GM12878 (cell line): Measurements from ENCODE around the gene S100A2. TPM values are rescaled to one million over a fixed set of nuclear protein-coding genes. Genes with fewer than 3 reads are reported as not detected.
A peak's percentile ranks its signal among the peaks of the same experiment; 100 is the strongest.

Experiments
- ASH2L ChIP-seq: fragments of 300-600, 200-600 bp; sonication (generic); IDR thresholded peaks from 2 replicates; pipeline ENCODE4 v1.6.1; 2017; ENCODE audit warnings: low read depth, mild to moderate bottlenecking, borderline replicate concordance
- BCLAF1 ChIP-seq: fragments of 450-650 bp; IDR thresholded peaks from 2 replicates; pipeline ENCODE4 v1.6.1; 2017; ENCODE audit warnings: antibody characterized with exemption, mild to moderate bottlenecking, moderate library complexity
- BHLHE40 ChIP-seq, 2 experiments: fragments of 450-650 bp in 1 of 2; IDR thresholded peaks; 2 replicates each; pipeline ENCODE4 v1.6.1; 2011 to 2017; ENCODE audit warnings: low read depth in 2 of 2, borderline replicate concordance in 1 of 2, improper control_type of control experiment in 1 of 2, low read length in 1 of 2, mild to moderate bottlenecking in 1 of 2
- CEBPB ChIP-seq, 2 experiments: fragments of 150-350 bp in 1 of 2; IDR thresholded peaks; 2 replicates each; pipeline ENCODE4 v1.6.1; 2012 to 2014; ENCODE audit warnings: low read depth in 2 of 2, low read length in 2 of 2, borderline replicate concordance in 1 of 2, inconsistent platforms in 1 of 2
- CHD1 ChIP-seq: IDR thresholded peaks from 2 replicates; pipeline ENCODE4 v1.6.1; 2012; ENCODE audit warnings: low read depth, low read length, improper control_type of control experiment
- EZH2 ChIP-seq: IDR thresholded peaks from 2 replicates; pipeline ENCODE4 v1.6.1; 2012; ENCODE audit warnings: low read depth, mild to moderate bottlenecking, control low read depth, inconsistent platforms, low read length, borderline replicate concordance; ENCODE audit not compliant: control insufficient read depth
- FOXM1 ChIP-seq: IDR thresholded peaks from 2 replicates; pipeline ENCODE4 v1.6.1; 2012; ENCODE audit warnings: low read depth, mild to moderate bottlenecking, inconsistent platforms, low read length, moderate library complexity
- GABPA ChIP-seq: IDR thresholded peaks from 2 replicates; pipeline ENCODE4 v1.6.1; 2014; ENCODE audit warnings: antibody characterized with exemption, low read depth, mild to moderate bottlenecking, inconsistent platforms
- HDGF ChIP-seq: fragments of 450-650 bp; IDR thresholded peaks from 2 replicates; pipeline ENCODE4 v1.6.1; 2016; ENCODE audit warnings: antibody characterized with exemption
- IKZF1 ChIP-seq: fragments of 450-650 bp; conservative IDR thresholded peaks from 2 replicates; pipeline ENCODE4 v1.6.1; 2017; ENCODE audit warnings: antibody characterized with exemption, mild to moderate bottlenecking
- NFXL1 ChIP-seq: fragments of 450-650 bp; IDR thresholded peaks from 2 replicates; pipeline ENCODE4 v1.6.1; 2017; ENCODE audit warnings: antibody characterized with exemption, mild to moderate bottlenecking, borderline replicate concordance
- NR2C2 ChIP-seq: IDR thresholded peaks from 2 replicates; pipeline ENCODE4 v1.6.1; 2011; ENCODE audit warnings: borderline replicate concordance, low read depth; ENCODE audit not compliant: control insufficient read depth, insufficient read length
- SMARCA5 ChIP-seq: fragments of 450-650 bp; IDR thresholded peaks from 2 replicates; pipeline ENCODE4 v1.6.1; 2017; ENCODE audit warnings: mild to moderate bottlenecking
- SUZ12 ChIP-seq: fragments of 200-600 bp; sonication (generic); IDR thresholded peaks from one replicate; pipeline ENCODE4 v1.6.1; 2018; ENCODE audit warnings: antibody characterized with exemption, mild to moderate bottlenecking; ENCODE audit not compliant: unreplicated experiment
- TBL1XR1 ChIP-seq: IDR thresholded peaks from 2 replicates; pipeline ENCODE4 v1.6.1; 2012; ENCODE audit warnings: low read depth, low read length, improper control_type of control experiment
- USF2 ChIP-seq: IDR thresholded peaks from 2 replicates; pipeline ENCODE4 v1.6.1; 2011; ENCODE audit warnings: low read depth, low read length, improper control_type of control experiment, borderline replicate concordance
- YY1 ChIP-seq: IDR thresholded peaks from 2 replicates; pipeline ENCODE4 v1.6.1; 2011; ENCODE audit warnings: low read depth, mild to moderate bottlenecking, low read length
- ZNF207 ChIP-seq: fragments of 450-650 bp; IDR thresholded peaks from 2 replicates; pipeline ENCODE4 v1.6.1; 2014; ENCODE audit warnings: antibody characterized with exemption, mild to moderate bottlenecking, borderline replicate concordance
- polyA plus RNA-seq, 11 experiments: library from polyadenylated mRNA; depleted of rRNA in 4 of 11; unstranded in 6 of 11; stranded (reverse) in 5 of 11; fragments of >200 nt; fragmentation: Nextera tagmentation in 4 of 11; fragmentation: Illumina TruSeq in 1 of 11; extraction: Ambion mirVana in 4 of 11; extraction: Trizol in 1 of 11; gene quantifications; 1 replicate in 1 of 11; 2 replicates in 10 of 11; pipeline versions ENCODE4 v1.2.1 to v1.2.3, GENCODE V29; 2011 to 2016; ENCODE audit warnings: inconsistent platforms in 2 of 11, missing spikeins in 2 of 11, low read depth in 1 of 11
- total RNA-seq, 4 experiments: library from RNA; depleted of rRNA in 3 of 4; stranded (reverse); fragments of >200 nt in 3 of 4; fragmentation: Illumina TruSeq in 1 of 4; extraction: Trizol in 1 of 4; gene quantifications; 2 replicates each; pipeline versions ENCODE4 v1.2.1 to v1.2.3, GENCODE V29; 2013 to 2021

Gene S100A2
- total and polyA plus RNA-seq, 10 of the 15 experiments (the other 5 are each of a cell fraction or from before 2014, with no cell fraction given) = 0.11 to 1.5 (median 0.59) TPM; not detected in 2

GRCh38 chr1:153598309-153599172 is 32.9 kb upstream of the S100A2 start (continued):
- TF ChIP-seq BCLAF1 = no peak
- no peak for TF ChIP-seq SUZ12
- peak; percentile 26; the same call in 1 of the 2 replicates for TF ChIP-seq SMARCA5
- peak; percentile 83; the same call in 1 of the 2 replicates for TF ChIP-seq CHD1
- TF ChIP-seq FOXM1 = no peak
- no peak for TF ChIP-seq NR2C2
- 0 out of 2 replicates have a peak, but pooled peaks have one; percentile 28 for TF ChIP-seq YY1
- no peak for TF ChIP-seq TBL1XR1
- TF ChIP-seq ZNF207 = no peak
- no peak for TF ChIP-seq USF2
- peak; percentile 39; the same call in 1 of the 2 replicates for TF ChIP-seq GABPA
- TF ChIP-seq HDGF = no peak
- no peak for TF ChIP-seq CEBPB (IDR thresholded peaks at IDR 0.05; ENCODE audit: borderline replicate concordance in 1 of 2, low read depth in 2 of 2, low read length in 2 of 2)
- no peak for TF ChIP-seq NFXL1
- peak; percentile 71 for TF ChIP-seq IKZF1
- 0 out of 2 replicates have a peak, but pooled peaks have one; percentile 33 for TF ChIP-seq ASH2L
- TF ChIP-seq BHLHE40 (IDR thresholded peaks at IDR 0.05; ENCODE audit: borderline replicate concordance in 1 of 2, low read depth in 2 of 2, low read length in 1 of 2) = peak; percentile 36 to 44; a peak in 2 of 4 replicates
- no peak for TF ChIP-seq EZH2
